Mesenchymal stem cell (in vitro differentiated cells and primary cell): ENCODE results near the gene COL24A1.

ENCODE experiments used
- DNase-seq: peaks from one replicate; pipeline ENCODE4 v3.0.0-alpha.2; 2013
- H2AFZ ChIP-seq: one replicate; pipeline ENCODE4 v1.6.1; 2013; ENCODE audit warnings: low read depth, mild to moderate bottlenecking, control low read depth, inconsistent platforms, low read length, moderate library complexity
- H2AK5ac ChIP-seq: 2 replicates; pipeline ENCODE4 v1.6.1; 2013; ENCODE audit warnings: low read length, moderate library complexity, mild to moderate bottlenecking, inconsistent platforms; ENCODE audit not compliant: severe bottlenecking
- H2BK120ac ChIP-seq: one replicate; pipeline ENCODE4 v1.6.1; 2013; ENCODE audit warnings: low read depth, mild to moderate bottlenecking, inconsistent platforms, low read length, moderate library complexity
- H2BK12ac ChIP-seq, 2 experiments: one replicate each; pipeline ENCODE4 v1.6.1; 2013; ENCODE audit warnings: inconsistent platforms in 2 of 2, low read length in 2 of 2, mild to moderate bottlenecking in 2 of 2, moderate library complexity in 2 of 2, control low read depth in 1 of 2
- H2BK15ac ChIP-seq: one replicate; pipeline ENCODE4 v1.6.1; 2013; ENCODE audit warnings: mild to moderate bottlenecking, low read depth, inconsistent platforms; ENCODE audit not compliant: poor library complexity, severe bottlenecking
- H2BK5ac ChIP-seq: 2 replicates; pipeline ENCODE4 v1.6.1; 2013; ENCODE audit warnings: low read depth, mild to moderate bottlenecking, low read length, control low read depth, inconsistent platforms; ENCODE audit not compliant: poor library complexity, severe bottlenecking
- H3K14ac ChIP-seq, 2 experiments: one replicate each; pipeline ENCODE4 v1.6.1; 2013; ENCODE audit warnings: inconsistent platforms in 2 of 2, low read length in 2 of 2, control low read depth in 1 of 2, mild to moderate bottlenecking in 1 of 2, moderate library complexity in 1 of 2
- H3K18ac ChIP-seq, 2 experiments: one replicate each; pipeline ENCODE4 v1.6.1; 2013; ENCODE audit warnings: inconsistent platforms in 2 of 2, low read length in 2 of 2, control low read depth in 1 of 2, low read depth in 1 of 2, mild to moderate bottlenecking in 1 of 2
- H3K23ac ChIP-seq, 2 experiments: one replicate each; pipeline ENCODE4 v1.6.1; 2013; ENCODE audit warnings: inconsistent platforms in 2 of 2, low read length in 2 of 2, mild to moderate bottlenecking in 2 of 2, moderate library complexity in 2 of 2, control low read depth in 1 of 2
- H3K27ac ChIP-seq: 2 replicates; pipeline ENCODE4 v1.5.1; 2013; ENCODE audit warnings: mild to moderate bottlenecking, moderate library complexity, low read length, control low read depth, inconsistent platforms; ENCODE audit not compliant: poor library complexity, severe bottlenecking
- H3K27me3 ChIP-seq, 2 experiments: 2 replicates each; pipeline versions ENCODE4 v1.6.1 to v1.7.0; 2013; ENCODE audit warnings: low read length in 2 of 2, mild to moderate bottlenecking in 2 of 2, moderate library complexity in 2 of 2, control low read depth in 1 of 2, inconsistent platforms in 1 of 2; ENCODE audit not compliant: control insufficient read depth in 1 of 2, insufficient read depth in 1 of 2
- H3K36me3 ChIP-seq, 2 experiments: 2 replicates each; pipeline versions ENCODE4 v1.6.1 to v1.7.0; 2013; ENCODE audit warnings: low read length in 2 of 2, control low read depth in 1 of 2, inconsistent platforms in 1 of 2, low read depth in 1 of 2, mild to moderate bottlenecking in 1 of 2; ENCODE audit not compliant: insufficient read depth in 2 of 2, control insufficient read depth in 1 of 2
- H3K4ac ChIP-seq, 2 experiments: one replicate each; pipeline ENCODE4 v1.6.1; 2013; ENCODE audit warnings: inconsistent platforms in 2 of 2, low read length in 2 of 2, mild to moderate bottlenecking in 2 of 2, moderate library complexity in 2 of 2, control low read depth in 1 of 2, low read depth in 1 of 2
- H3K4me1 ChIP-seq: 2 replicates; pipeline ENCODE4 v1.6.1; 2013; ENCODE audit warnings: low read depth, low read length, control low read depth; ENCODE audit not compliant: control insufficient read depth, insufficient read depth
- H3K4me2 ChIP-seq: 2 replicates; pipeline ENCODE4 v1.6.1; 2013; ENCODE audit warnings: low read length, mild to moderate bottlenecking, inconsistent platforms; ENCODE audit not compliant: poor library complexity, severe bottlenecking
- H3K4me3 ChIP-seq, 2 experiments: 2 replicates each; pipeline versions ENCODE4 v1.5.1 to v1.7.0; 2013; ENCODE audit warnings: low read length in 2 of 2, mild to moderate bottlenecking in 2 of 2, control low read depth in 1 of 2, low read depth in 1 of 2; ENCODE audit not compliant: insufficient read depth in 1 of 2
- H3K79me1 ChIP-seq: replicated peaks from 2 replicates; pipeline ENCODE4 v1.6.1; 2013; ENCODE audit warnings: mild to moderate bottlenecking, control low read depth, low read length, inconsistent platforms; ENCODE audit not compliant: poor library complexity, severe bottlenecking
- H3K9ac ChIP-seq: 2 replicates; pipeline ENCODE4 v1.7.0; 2013; ENCODE audit warnings: mild to moderate bottlenecking, low read length, moderate library complexity
- H3K9me3 ChIP-seq: 2 replicates; pipeline ENCODE4 v1.7.0; 2013; ENCODE audit warnings: mild to moderate bottlenecking, low read length; ENCODE audit not compliant: control insufficient read depth
- H4K8ac ChIP-seq: one replicate; pipeline ENCODE4 v1.6.1; 2013; ENCODE audit warnings: inconsistent platforms, mild to moderate bottlenecking, low read length, moderate library complexity
- H4K91ac ChIP-seq: one replicate; pipeline ENCODE4 v1.6.1; 2013; ENCODE audit warnings: mild to moderate bottlenecking, low read length, inconsistent platforms
- WGBS: methylation state at CpG from one replicate; pipeline ENCODE4 v1.1.7; 2013; ENCODE audit warnings: mixed read lengths; 5-methylcytosine and 5-hydroxymethylcytosine counted together

Gene COL24A1

GRCh38 chr1:86061551-86061990 is 95.0 kb downstream of the COL24A1 start:
- Histone ChIP-seq H3K4ac (no peak overlapping the region), H3K27ac (no peak overlapping the region), H2AFZ (no peak overlapping the region), H3K18ac (no peak overlapping the region), H3K4me3 (no peak overlapping the region), H2BK5ac (no peak overlapping the region), H3K9me3 (no peaks in the 10 kb centered on the region), H3K79me1 (no peaks in the 10 kb centered on the region), H3K36me3 (no peaks in the 10 kb centered on the region), H3K23ac (no peak overlapping the region), H4K91ac (no peak overlapping the region), H2BK12ac (no peak overlapping the region), H3K27me3 (no peaks in the 10 kb centered on the region), H3K4me2 (no peak overlapping the region), H2BK15ac (no peak overlapping the region), H3K14ac (no peak overlapping the region), H2AK5ac (no peak overlapping the region), H4K8ac (no peak overlapping the region), H3K9ac (no peak overlapping the region), H3K4me1 (no peaks in the 10 kb centered on the region), H2BK120ac (no peak overlapping the region)
- DNase-seq, result no peak
- 50% methylated on average over 1 of the region's 2 CpGs for WGBS

GRCh38 chr1:86054396-86054795 is 102.2 kb downstream of the COL24A1 start:
- Histone ChIP-seq H3K9me3 (no peaks in the 10 kb centered on the region), H2BK120ac (no peak overlapping the region), H2AFZ (no peak overlapping the region), H4K91ac (no peak overlapping the region), H3K4me3 (no peak overlapping the region), H2BK5ac (no peak overlapping the region), H4K8ac (no peak overlapping the region), H3K27me3 (no peaks in the 10 kb centered on the region), H3K27ac (no peak overlapping the region), H3K23ac (no peak overlapping the region), H3K79me1 (no peaks in the 10 kb centered on the region), H3K4me2 (no peak overlapping the region), H3K4me1 (no peaks in the 10 kb centered on the region), H3K18ac (no peak overlapping the region), H3K14ac (no peak overlapping the region), H2BK12ac (no peak overlapping the region), H3K36me3 (no peaks in the 10 kb centered on the region), H2AK5ac (no peak overlapping the region), H3K9ac (no peak overlapping the region), H3K4ac (no peak overlapping the region), H2BK15ac (no peak overlapping the region)
- DNase-seq, result no peak
- WGBS, result no CpG with 5 or more reads among the region's 2 CpGs

GRCh38 chr1:86052948-86053698 is 103.4 kb downstream of the COL24A1 start:
- H2BK15ac ChIP-seq, result no peak overlapping the region
- H3K4me2 ChIP-seq, result no peak overlapping the region
- no peak overlapping the region for H2AK5ac ChIP-seq
- H3K4ac ChIP-seq, result no peak overlapping the region
- no peak overlapping the region for H4K91ac ChIP-seq
- no peak overlapping the region for H4K8ac ChIP-seq
- H3K27me3 ChIP-seq, result no peaks in the 10 kb centered on the region
- H2BK120ac ChIP-seq, result no peak overlapping the region
- 62% methylated on average over 1 of the region's 2 CpGs for WGBS
- no peak overlapping the region for H3K9ac ChIP-seq
- H3K79me1 ChIP-seq, result no peaks in the 10 kb centered on the region
- no peak overlapping the region for H2BK12ac ChIP-seq
- no peak overlapping the region for H3K14ac ChIP-seq
- DNase-seq, result no peak
- H3K23ac ChIP-seq, result no peak overlapping the region
- no peak overlapping the region for H3K18ac ChIP-seq
- H2AFZ ChIP-seq, result no peak overlapping the region
- no peaks in the 10 kb centered on the region for H3K4me1 ChIP-seq
- no peak overlapping the region for H2BK5ac ChIP-seq
- H3K9me3 ChIP-seq, result no peaks in the 10 kb centered on the region
- H3K4me3 ChIP-seq, result no peak overlapping the region
- no peak overlapping the region for H3K27ac ChIP-seq
- no peaks in the 10 kb centered on the region for H3K36me3 ChIP-seq

- Histone ChIP-seq H3K36me3 (no peaks in the 10 kb centered on the region), H2BK15ac (no peak overlapping the region), H3K4ac (no peak overlapping the region), H3K79me1 (no peaks in the 10 kb centered on the region), H3K27me3 (no peaks in the 10 kb centered on the region), H2AK5ac (no peak overlapping the region), H4K91ac (no peak overlapping the region), H3K23ac (no peak overlapping the region), H3K9me3 (no peaks in the 10 kb centered on the region), H3K4me2 (no peak overlapping the region), H3K4me3 (no peak overlapping the region), H3K14ac (no peak overlapping the region), H3K4me1 (no peaks in the 10 kb centered on the region), H4K8ac (no peak overlapping the region), H2BK12ac (no peak overlapping the region), H2AFZ (no peak overlapping the region), H2BK120ac (no peak overlapping the region), H2BK5ac (no peak overlapping the region), H3K9ac (no peak overlapping the region), H3K27ac (no peak overlapping the region), H3K18ac (no peak overlapping the region)
- no CpG with 5 or more reads among the region's 1 CpG for WGBS
- no peak for DNase-seq
These were observed 121.5 kb downstream of the COL24A1 start for GRCh38 chr1:86035101-86035500.
